H54 (cell line): ENCODE results near the gene KLF7.

ENCODE experiments used
- DNase-seq: peaks from one replicate; pipeline ENCODE4 v3.0.0; 2011; ENCODE audit warnings: low spot score, mixed read lengths; ENCODE audit not compliant: insufficient read length
- FAIRE-seq: peaks from 3 replicates; lab custom pipeline; 2011; peaks lifted over from hg19 to GRCh38; lab: Jason Lieb, UNC
- POLR2A ChIP-seq: IDR thresholded peaks from 2 replicates; pipeline ENCODE4 v1.6.1; 2011; ENCODE audit warnings: low read depth, mild to moderate bottlenecking, low read length

Gene KLF7

GRCh38 chr2:207149249-207150213, 16.2 kb downstream of the KLF7 start:
- DNase-seq (no peak), FAIRE-seq (no peak)
- TF ChIP-seq POLR2A = no peak

DNA sequence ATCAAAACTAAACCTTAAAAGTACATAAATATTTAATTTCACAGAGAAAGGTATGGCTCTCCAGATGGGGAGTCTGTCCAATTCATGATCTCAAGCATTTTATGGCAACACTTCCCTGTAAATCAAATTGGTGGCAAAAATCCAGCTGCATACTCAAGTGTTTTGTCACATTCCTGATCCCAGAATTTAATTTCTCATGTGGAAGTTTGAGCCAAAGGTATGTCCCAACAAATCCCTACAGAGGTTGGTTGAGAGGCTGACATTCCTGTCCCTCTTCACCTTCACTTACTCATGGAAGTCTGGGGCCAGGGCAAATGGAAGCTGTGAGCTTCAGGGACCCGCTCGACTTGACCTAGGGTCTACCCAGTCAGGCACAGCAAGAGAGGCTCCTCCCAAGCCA, 17.7 kb downstream of the KLF7 start:
- FAIRE-seq (no peak), DNase-seq (no peak)
- no peak for TF ChIP-seq POLR2A

DNA sequence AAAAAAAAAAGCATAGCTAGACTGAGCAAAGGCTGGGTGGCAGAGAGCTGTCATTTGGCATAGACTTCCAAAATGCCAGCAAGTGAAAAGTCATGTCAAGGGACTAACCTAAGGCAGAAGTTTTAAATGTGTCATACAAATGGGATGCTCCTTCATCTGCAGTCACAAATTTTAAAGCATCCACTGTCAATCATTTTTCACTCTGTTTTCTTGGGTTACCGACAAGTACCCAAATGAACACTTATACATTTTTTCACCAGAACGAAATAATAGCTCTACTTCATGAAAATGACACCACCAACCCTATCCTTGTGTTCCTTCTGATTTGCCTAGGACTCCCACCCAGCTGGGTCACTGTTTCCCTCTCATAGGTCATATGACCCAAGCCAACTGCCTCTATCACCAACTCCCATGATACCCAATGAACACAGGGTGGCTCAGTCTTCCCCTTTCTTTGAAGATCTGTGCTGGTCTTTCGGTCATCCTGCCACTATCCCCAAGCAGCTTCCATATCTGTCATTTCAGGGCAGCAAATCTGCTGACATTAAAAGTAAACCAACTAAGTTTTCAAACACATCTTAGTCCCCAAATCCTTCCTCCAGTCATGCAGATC, 21.5 kb downstream of the KLF7 start:
- TF ChIP-seq POLR2A = no peak
- FAIRE-seq = no peak
- no peak for DNase-seq

- TF ChIP-seq POLR2A = no peak
- FAIRE-seq = no peak
- no peak for DNase-seq
Observed at GRCh38 chr2:207143215-207144172, 22.3 kb downstream of the KLF7 start.

DNA sequence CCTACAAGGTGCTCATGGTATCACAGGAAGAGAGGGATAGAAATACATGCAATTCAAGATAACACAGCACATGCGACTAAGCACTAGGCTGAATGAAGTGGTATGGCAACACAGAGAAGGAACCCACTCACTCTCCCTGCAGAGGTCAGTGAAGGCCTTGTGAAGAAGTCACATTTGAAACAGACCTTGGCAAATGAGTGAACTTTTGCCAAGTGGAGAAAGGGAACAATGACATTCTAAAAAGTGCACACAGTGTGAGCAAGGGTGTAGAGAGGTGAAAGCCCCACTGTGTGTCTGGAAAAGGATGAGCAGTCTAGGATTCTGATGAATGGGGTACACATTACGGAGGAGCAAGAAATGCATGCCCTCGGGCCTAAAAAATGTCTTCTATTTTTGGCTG, 23.3 kb downstream of the KLF7 start:
- FAIRE-seq = no peak
- no peak for TF ChIP-seq POLR2A
- no peak for DNase-seq

- no peak for TF ChIP-seq POLR2A
- no peak for DNase-seq
- FAIRE-seq = no peak
Observed at GRCh38 chr2:207141386-207141785, 24.4 kb downstream of the KLF7 start.

- DNase-seq = no peak
- FAIRE-seq = no peak
- no peak for TF ChIP-seq POLR2A
Observed at GRCh38 chr2:207140265-207140664, 25.5 kb downstream of the KLF7 start.

DNA sequence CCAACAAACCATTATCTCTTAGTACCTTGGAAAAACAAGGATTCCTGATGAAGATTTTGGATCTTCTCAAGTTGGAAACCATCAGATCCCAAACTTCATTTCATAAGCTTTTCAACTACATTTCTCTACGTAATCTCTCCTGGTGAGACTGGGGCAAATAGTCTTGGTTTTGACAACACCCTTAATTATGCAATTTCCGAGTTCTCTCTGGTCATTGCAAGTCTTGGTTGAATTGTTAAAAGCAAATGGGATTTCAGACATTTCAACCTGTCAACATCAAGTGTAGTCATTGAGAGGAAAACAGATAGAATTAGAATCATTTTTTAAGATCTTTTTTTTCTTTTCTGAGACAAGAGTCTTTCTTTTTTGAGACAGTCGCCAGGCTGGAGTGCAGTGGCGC, 26.2 kb downstream of the KLF7 start:
- FAIRE-seq (no peak), DNase-seq (no peak)
- no peak for TF ChIP-seq POLR2A

DNA sequence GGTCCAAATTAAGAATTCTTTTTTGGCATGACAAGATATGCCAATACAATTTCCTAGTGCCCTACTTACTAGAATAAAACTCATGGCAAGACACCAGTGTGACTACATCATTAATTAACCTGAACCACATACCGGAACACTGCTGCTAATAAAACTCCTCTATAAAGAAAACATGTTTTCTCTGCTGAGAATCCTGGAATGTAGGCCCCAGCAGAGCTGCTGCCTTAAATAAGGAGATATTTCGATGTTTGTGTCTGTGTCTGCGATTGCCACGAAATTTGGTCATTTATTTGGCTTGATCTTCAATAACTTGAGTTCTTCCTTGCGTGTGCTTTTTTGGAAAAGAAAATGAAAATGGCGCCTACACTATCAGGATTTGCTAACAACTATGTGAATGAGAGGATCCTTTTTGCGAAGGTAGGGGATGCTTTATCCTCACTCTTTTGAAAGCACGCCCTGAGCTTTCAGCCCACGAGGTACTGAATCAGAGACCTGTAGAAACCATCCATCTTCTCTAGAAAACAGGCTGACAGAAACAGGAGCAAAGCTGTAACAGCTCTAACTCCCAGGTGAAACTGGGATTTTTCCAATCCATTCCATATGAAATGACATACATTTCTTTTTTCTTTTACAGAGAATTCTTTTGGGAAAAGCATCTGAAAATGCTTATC, 27.0 kb downstream of the KLF7 start:
- FAIRE-seq (no peak), DNase-seq (no peak)
- TF ChIP-seq POLR2A = no peak

DNA sequence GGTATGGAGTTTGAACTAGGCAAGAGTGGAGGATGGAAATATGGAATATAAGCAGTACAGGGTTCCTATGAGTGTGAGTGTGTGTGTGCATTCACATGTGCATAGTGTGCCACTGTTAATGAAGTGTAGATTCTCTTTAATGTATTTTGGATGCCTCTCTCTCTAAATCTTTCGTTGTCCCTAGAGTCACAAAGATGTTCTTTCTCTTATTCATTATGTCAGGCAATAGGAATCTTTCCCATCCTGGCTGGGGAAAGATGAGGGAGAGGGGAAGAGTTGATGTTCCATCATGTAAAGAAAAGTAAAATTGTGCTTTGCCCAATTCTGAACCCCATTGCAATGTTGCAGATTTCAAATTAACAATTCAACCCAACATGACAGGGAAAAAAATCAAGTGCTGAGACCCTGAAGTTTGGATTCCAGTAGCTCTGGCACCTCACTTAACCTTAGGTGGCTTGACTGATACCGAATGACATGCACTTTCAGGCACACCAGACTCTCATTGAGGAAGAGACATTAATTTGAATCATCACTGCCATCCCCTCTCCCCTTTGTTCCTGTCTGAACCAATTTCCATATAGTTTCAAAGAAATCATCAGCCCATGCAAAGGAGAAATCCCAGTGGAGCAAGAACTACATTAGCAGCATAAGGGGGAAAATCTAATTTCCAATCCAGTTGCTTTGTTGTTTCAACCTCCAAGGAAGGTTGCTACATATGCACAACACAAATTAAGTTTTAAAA, 28.0 kb downstream of the KLF7 start:
- FAIRE-seq = no peak
- DNase-seq = no peak
- TF ChIP-seq POLR2A = no peak

DNA sequence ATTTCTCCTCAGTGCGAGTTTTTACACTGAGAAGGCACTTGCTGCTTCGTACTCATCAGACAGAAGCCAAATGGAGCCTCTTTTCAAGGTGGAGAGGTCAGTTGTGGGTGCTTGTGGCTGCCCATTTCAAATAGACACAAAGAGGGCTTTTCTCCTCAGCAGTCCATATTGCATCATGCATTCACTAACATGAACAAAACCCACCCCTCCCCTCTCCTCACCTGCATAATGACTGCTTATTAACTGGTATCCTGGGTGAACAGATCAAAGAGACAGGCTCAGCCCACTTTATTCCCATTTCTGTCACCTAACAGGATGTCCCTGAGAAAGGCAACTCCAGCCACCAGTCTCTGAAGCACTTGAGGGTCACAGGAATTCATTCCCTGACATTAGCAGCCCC, 28.9 kb downstream of the KLF7 start:
- no peak for DNase-seq
- TF ChIP-seq POLR2A = no peak
- no peak for FAIRE-seq

GRCh38 chr2:207135801-207136457, 29.8 kb downstream of the KLF7 start:
- no peak for TF ChIP-seq POLR2A
- FAIRE-seq (no peak), DNase-seq (no peak)

DNA sequence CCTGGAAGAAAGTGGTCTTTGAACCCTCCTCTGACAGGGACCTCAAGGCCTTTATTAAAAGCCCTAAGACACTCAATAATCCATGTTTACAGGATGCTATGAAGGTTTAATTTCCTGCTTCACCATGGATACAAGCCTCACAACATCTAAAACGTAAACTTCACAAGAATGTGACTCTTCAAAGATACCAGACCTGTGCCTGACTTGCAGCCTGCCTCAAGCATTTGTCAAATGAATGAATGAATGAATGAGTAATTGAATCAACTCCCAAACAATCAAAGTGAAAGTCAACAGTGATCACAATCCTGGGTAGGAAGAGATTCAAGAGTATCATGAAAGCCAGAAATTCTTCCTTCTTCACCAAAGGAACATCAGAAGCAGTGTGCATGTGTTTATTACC, 30.4 kb downstream of the KLF7 start:
- DNase-seq = no peak
- FAIRE-seq = no peak

More for the DNA sequence above, 30.4 kb downstream of the KLF7 start:
- no peak for TF ChIP-seq POLR2A
